ENCODE measurements around the gene PEX26. TPM values are rescaled to one million over a fixed set of nuclear protein-coding genes. Genes with fewer than 3 reads are reported as not detected.
A peak's percentile ranks its signal among the peaks of the same experiment; 100 is the strongest.

Gene PEX26
- polyA plus RNA-seq, 1 donor (not counting 4 experiments of a cell fraction or from before 2014, with no cell fraction given), result 23.0 TPM

GRCh38 chr22:18045794-18046193 is 32.0 kb upstream of the PEX26 start:
- H4K20me1 ChIP-seq (ENCODE audit: control insufficient read depth, extremely low read depth, insufficient read depth, low read length), result no peaks in the 10 kb centered on the region
- dilution Hi-C loops (cut with MboI; ENCODE audit: extremely low pct_ligation_motif_present, low sequenced_read_pairs), result no loop called here
- FAIRE-seq (no peak), DNase-seq (ENCODE audit: low read depth, low spot score) (no peak)
- no peaks in the 10 kb centered on the region for H3K9me3 ChIP-seq (ENCODE audit: control insufficient read depth, low read depth, low read length)
- H3K9me1 ChIP-seq (ENCODE audit: control insufficient read depth, extremely low read depth, insufficient read depth, low read length), result no peaks in the 10 kb centered on the region
- TF ChIP-seq CTCF (optimal IDR thresholded peaks at IDR 0.05 in 1 of 3, IDR thresholded peaks at IDR 0.05 in 1 of 3, conservative IDR thresholded peaks at IDR 0.05 in 1 of 3; ENCODE audit: extremely low read depth in 1 of 3, insufficient read depth in 2 of 3, low read length in 3 of 3) (no peak), EZH2 (IDR thresholded peaks at IDR 0.05; ENCODE audit: low read length) (no peak)
- H3K36me3 ChIP-seq (ENCODE audit: control insufficient read depth in 2 of 2, extremely low read depth in 1 of 2, insufficient read depth in 2 of 2, low read length in 2 of 2), result no peaks in the 10 kb centered on the region
- H3K4me3 ChIP-seq (ENCODE audit: control insufficient read depth in 2 of 3, extremely low read depth in 1 of 3, insufficient read depth in 2 of 3, low read depth in 1 of 3, low read length in 3 of 3), result no peak overlapping the region
- no peaks in the 10 kb centered on the region for H3K27me3 ChIP-seq (ENCODE audit: control insufficient read depth, extremely low read depth, insufficient read depth, low read length)
- H3K4me2 ChIP-seq (ENCODE audit: control insufficient read depth, extremely low read depth, insufficient read depth, low read depth, low read length), result no peak overlapping the region
- H3K27ac ChIP-seq (ENCODE audit: control insufficient read depth, insufficient read depth, low read length), result no peak overlapping the region
- H3K79me2 ChIP-seq (ENCODE audit: control insufficient read depth, insufficient read depth, low read length), result no peaks in the 10 kb centered on the region
- H3K4me1 ChIP-seq (ENCODE audit: control insufficient read depth, extremely low read depth, insufficient read depth, low read length), result peaks cover 23% of the 10 kb centered on the region
- no peak overlapping the region for H2AFZ ChIP-seq (ENCODE audit: control insufficient read depth, low read length)
- no peak overlapping the region for H3K9ac ChIP-seq (ENCODE audit: control insufficient read depth, extremely low read depth, insufficient read depth, low read length)

GRCh38 chr22:18048041-18048440 is 29.7 kb upstream of the PEX26 start:
- Histone ChIP-seq H3K27me3 (ENCODE audit: control insufficient read depth, extremely low read depth, insufficient read depth, low read length) (no peaks in the 10 kb centered on the region), H3K4me2 (ENCODE audit: control insufficient read depth, extremely low read depth, insufficient read depth, low read depth, low read length) (peak overlapping the region; percentile 49), H3K9me1 (ENCODE audit: control insufficient read depth, extremely low read depth, insufficient read depth, low read length) (no peaks in the 10 kb centered on the region), H3K79me2 (ENCODE audit: control insufficient read depth, insufficient read depth, low read length) (no peaks in the 10 kb centered on the region), H3K36me3 (ENCODE audit: control insufficient read depth in 2 of 2, extremely low read depth in 1 of 2, insufficient read depth in 2 of 2, low read length in 2 of 2) (no peaks in the 10 kb centered on the region), H3K4me1 (ENCODE audit: control insufficient read depth, extremely low read depth, insufficient read depth, low read length) (peaks cover 22% of the 10 kb centered on the region), H3K27ac (ENCODE audit: control insufficient read depth, insufficient read depth, low read length) (peak overlapping the region; percentile 1), H3K4me3 (ENCODE audit: control insufficient read depth in 2 of 3, extremely low read depth in 1 of 3, insufficient read depth in 2 of 3, low read depth in 1 of 3, low read length in 3 of 3) (peak overlapping the region in 1 of 3 experiments; percentile 40), H3K9ac (ENCODE audit: control insufficient read depth, extremely low read depth, insufficient read depth, low read length) (peak overlapping the region; percentile 38), H4K20me1 (ENCODE audit: control insufficient read depth, extremely low read depth, insufficient read depth, low read length) (no peaks in the 10 kb centered on the region), H3K9me3 (ENCODE audit: control insufficient read depth, low read depth, low read length) (no peaks in the 10 kb centered on the region), H2AFZ (ENCODE audit: control insufficient read depth, low read length) (peak overlapping the region; percentile 59)
- FAIRE-seq, result no peak
- dilution Hi-C loops (cut with MboI; ENCODE audit: extremely low pct_ligation_motif_present, low sequenced_read_pairs), result no loop called here
- no peak for DNase-seq (ENCODE audit: low read depth, low spot score)
- TF ChIP-seq EZH2 (IDR thresholded peaks at IDR 0.05; ENCODE audit: low read length) (no peak), CTCF (optimal IDR thresholded peaks at IDR 0.05 in 1 of 3, IDR thresholded peaks at IDR 0.05 in 1 of 3, conservative IDR thresholded peaks at IDR 0.05 in 1 of 3; ENCODE audit: extremely low read depth in 1 of 3, insufficient read depth in 2 of 3, low read length in 3 of 3) (no peak)

Data from keratinocyte (primary cell).